ENCODE data around the gene PCNA. TPM values are rescaled to one million over a fixed set of nuclear protein-coding genes. Genes with fewer than 3 reads are reported as not detected.

PCNA gene
- total RNA-seq, 4 donors from 2014 or later, result 26.6 to 51.7 (median 30.7) TPM

GRCh38 chr20:5148581-5148980 lies 28.8 kb upstream of the PCNA start:
- TF ChIP-seq CTCF (IDR thresholded peaks at IDR 0.05; ENCODE audit: low read depth), result no peak

- TF ChIP-seq CTCF (IDR thresholded peaks at IDR 0.05; ENCODE audit: low read depth), result no peak
Observed at GRCh38 chr20:5146871-5147592, 27.3 kb upstream of the PCNA start.

GRCh38 chr20:5146099-5146668 lies 26.4 kb upstream of the PCNA start:
- no peak for TF ChIP-seq CTCF (IDR thresholded peaks at IDR 0.05; ENCODE audit: low read depth)

GRCh38 chr20:5145365-5146098 lies 25.8 kb upstream of the PCNA start:
- TF ChIP-seq CTCF (IDR thresholded peaks at IDR 0.05; ENCODE audit: low read depth), result no peak

GRCh38 chr20:5143851-5144250 lies 24.1 kb upstream of the PCNA start:
- TF ChIP-seq CTCF (IDR thresholded peaks at IDR 0.05; ENCODE audit: low read depth), result no peak

GRCh38 chr20:5141615-5142014 lies 21.9 kb upstream of the PCNA start:
- no peak for TF ChIP-seq CTCF (IDR thresholded peaks at IDR 0.05; ENCODE audit: low read depth)

DNA sequence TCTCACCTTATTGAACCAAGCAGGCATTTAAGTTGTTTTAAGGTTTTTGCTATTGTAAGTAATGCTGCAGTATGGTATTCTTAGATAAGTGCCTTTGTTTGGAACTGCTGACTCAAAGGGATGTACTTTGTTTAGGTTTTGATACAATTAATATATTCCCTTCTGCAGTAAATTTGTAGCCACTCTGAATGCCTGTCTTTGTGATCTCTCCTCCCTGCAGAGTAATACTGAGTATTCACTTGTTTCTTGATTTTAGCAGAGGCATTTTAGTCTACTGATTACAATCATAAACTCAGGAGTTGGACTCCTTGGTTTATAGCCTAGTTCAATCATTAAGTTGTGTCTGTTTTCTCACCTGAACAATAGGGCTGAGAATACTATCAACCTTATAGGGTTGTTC lies 20.4 kb upstream of the PCNA start:
- no peak for TF ChIP-seq CTCF (IDR thresholded peaks at IDR 0.05; ENCODE audit: low read depth)
